K562 (cell line): Measurements from ENCODE around the gene SDK1. TPM values are rescaled to one million over a fixed set of nuclear protein-coding genes. Genes with fewer than 3 reads are reported as not detected.

ENCODE experiments used
- CREBBP ChIP-seq: IDR thresholded peaks from one replicate; pipeline ENCODE4 v1.6.1; 2012; ENCODE audit warnings: low read depth, mild to moderate bottlenecking, control low read depth, inconsistent platforms, low read length
- ZNF766 ChIP-seq: fragments of 200-800 bp; sonication (Bioruptor generic); conservative IDR thresholded peaks from 2 replicates; pipeline ENCODE4 v1.6.1; 2016; ENCODE audit warnings: missing genetic modification characterization, missing compliant biosample characterization
- ZNF785 ChIP-seq: fragments of 250-450 bp; sonication (Bioruptor Pico); IDR thresholded peaks from 2 replicates; pipeline ENCODE4 v1.4.0; 2020; ENCODE audit warnings: mild to moderate bottlenecking
- polyA plus RNA-seq, 8 experiments: library from polyadenylated mRNA; depleted of rRNA in 4 of 8; stranded (reverse) in 5 of 8; unstranded in 3 of 8; fragments of >200 nt; fragmentation: Nextera tagmentation in 2 of 8; fragmentation: Illumina TruSeq in 1 of 8; extraction: Ambion mirVana in 2 of 8; extraction: Trizol in 1 of 8; gene quantifications; 2 replicates each; pipeline versions ENCODE4 v1.2.1 to v1.2.3, GENCODE V29; 2011 to 2014; ENCODE audit warnings: inconsistent platforms in 1 of 8, missing spikeins in 1 of 8
- total RNA-seq, 7 experiments: library from RNA; depleted of rRNA in 6 of 7; stranded (reverse); fragments of >200 nt in 6 of 7; fragmentation: Illumina TruSeq in 2 of 7; extraction: Trizol in 2 of 7; gene quantifications; 2 replicates each; pipeline versions ENCODE4 v1.2.1 to v1.2.3, GENCODE V29; 2011 to 2021; ENCODE audit warnings: low replicate concordance in 1 of 7
- TF ChIP-seq, protein P1 (sequence below), 2 experiments: fragments of 450-650 bp in 1 of 2; sonication (generic) in 1 of 2; formaldehyde crosslinking in 1 of 2; IDR thresholded peaks; 2 replicates each; pipeline versions ENCODE4 v1.7.1 to v1.9.0; 2016 to 2022; ENCODE audit warnings: inconsistent platforms in 1 of 2, mild to moderate bottlenecking in 1 of 2, missing genetic modification reagents in 1 of 2
- TF ChIP-seq, protein P2 (sequence below): fragments of 250-450 bp; sonication (Bioruptor Pico); IDR thresholded peaks from 2 replicates; pipeline ENCODE4 v1.4.0; 2020; ENCODE audit warnings: borderline replicate concordance

SDK1 gene
- total and polyA plus RNA-seq, 9 of the 15 experiments (the other 6 are each of a cell fraction or from before 2014, with no cell fraction given): 0.16 TPM; not detected in 8

DNA sequence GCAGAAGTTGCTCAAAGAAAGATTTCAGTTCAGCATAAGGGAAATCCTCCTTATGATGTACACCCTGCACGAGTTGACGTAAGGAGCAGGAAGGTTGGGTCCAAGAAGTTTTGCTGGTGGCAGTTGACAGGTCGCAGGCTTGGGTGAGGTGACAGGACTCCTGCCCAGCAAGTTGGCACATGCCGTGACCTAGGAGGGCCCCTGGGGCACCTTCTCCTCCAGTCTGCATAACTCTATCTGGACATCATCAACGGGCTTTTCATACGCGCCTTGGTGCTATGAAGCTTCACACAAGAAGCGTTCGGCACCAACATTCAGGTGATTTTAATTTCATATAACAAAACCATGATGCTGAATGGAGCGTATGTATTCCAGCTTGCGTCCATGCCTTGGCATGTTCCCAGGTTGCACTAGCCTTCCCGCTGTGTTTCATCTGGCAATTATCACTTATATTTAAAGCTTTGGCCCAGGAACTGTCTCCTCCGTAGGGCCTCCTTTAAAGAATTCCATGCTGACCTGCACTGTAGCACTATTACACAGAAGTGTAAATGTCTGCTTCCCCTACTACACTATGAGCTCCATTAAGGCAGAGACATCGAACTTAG is 729.4 kb downstream of the SDK1 start (continued):
- TF ChIP-seq, protein P1, sequence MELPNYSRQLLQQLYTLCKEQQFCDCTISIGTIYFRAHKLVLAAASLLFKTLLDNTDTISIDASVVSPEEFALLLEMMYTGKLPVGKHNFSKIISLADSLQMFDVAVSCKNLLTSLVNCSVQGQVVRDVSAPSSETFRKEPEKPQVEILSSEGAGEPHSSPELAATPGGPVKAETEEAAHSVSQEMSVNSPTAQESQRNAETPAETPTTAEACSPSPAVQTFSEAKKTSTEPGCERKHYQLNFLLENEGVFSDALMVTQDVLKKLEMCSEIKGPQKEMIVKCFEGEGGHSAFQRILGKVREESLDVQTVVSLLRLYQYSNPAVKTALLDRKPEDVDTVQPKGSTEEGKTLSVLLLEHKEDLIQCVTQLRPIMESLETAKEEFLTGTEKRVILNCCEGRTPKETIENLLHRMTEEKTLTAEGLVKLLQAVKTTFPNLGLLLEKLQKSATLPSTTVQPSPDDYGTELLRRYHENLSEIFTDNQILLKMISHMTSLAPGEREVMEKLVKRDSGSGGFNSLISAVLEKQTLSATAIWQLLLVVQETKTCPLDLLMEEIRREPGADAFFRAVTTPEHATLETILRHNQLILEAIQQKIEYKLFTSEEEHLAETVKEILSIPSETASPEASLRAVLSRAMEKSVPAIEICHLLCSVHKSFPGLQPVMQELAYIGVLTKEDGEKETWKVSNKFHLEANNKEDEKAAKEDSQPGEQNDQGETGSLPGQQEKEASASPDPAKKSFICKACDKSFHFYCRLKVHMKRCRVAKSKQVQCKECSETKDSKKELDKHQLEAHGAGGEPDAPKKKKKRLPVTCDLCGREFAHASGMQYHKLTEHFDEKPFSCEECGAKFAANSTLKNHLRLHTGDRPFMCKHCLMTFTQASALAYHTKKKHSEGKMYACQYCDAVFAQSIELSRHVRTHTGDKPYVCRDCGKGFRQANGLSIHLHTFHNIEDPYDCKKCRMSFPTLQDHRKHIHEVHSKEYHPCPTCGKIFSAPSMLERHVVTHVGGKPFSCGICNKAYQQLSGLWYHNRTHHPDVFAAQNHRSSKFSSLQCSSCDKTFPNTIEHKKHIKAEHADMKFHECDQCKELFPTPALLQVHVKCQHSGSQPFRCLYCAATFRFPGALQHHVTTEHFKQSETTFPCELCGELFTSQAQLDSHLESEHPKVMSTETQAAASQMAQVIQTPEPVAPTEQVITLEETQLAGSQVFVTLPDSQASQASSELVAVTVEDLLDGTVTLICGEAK (IDR thresholded peaks at IDR 0.05): no peak
- TF ChIP-seq, protein P1 (CRISPR knock-in tag; IDR thresholded peaks at IDR 0.05): no peak
- TF ChIP-seq ZNF766 (CRISPR knock-in tag) (no peak), CREBBP (no peak), ZNF785 (CRISPR knock-in tag) (no peak)
- TF ChIP-seq, protein P2, sequence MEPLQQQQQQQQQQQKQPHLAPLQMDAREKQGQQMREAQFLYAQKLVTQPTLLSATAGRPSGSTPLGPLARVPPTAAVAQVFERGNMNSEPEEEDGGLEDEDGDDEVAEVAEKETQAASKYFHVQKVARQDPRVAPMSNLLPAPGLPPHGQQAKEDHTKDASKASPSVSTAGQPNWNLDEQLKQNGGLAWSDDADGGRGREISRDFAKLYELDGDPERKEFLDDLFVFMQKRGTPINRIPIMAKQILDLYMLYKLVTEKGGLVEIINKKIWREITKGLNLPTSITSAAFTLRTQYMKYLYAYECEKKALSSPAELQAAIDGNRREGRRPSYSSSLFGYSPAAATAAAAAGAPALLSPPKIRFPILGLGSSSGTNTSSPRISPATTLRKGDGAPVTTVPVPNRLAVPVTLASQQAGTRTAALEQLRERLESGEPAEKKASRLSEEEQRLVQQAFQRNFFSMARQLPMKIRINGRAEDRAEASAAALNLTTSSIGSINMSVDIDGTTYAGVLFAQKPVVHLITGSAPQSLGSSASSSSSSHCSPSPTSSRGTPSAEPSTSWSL (CRISPR knock-in tag): no peak
